SK-N-SH (cell line): ENCODE results near the gene EXD2. TPM values are rescaled to one million over a fixed set of nuclear protein-coding genes. Genes with fewer than 3 reads are reported as not detected.

Source experiments
- CTCF ChIA-PET: fragments of 300-600, 350-600 bp; formaldehyde crosslinking; extraction: SDS; loops from one replicate; lab custom pipeline; 2021; lab: Yijun Ruan, JAX
- POLR2A ChIA-PET: fragments of 350-600 bp; sonication (Branson Sonifier 250); formaldehyde crosslinking; extraction: SDS; loops from one replicate; lab custom pipeline; 2020; ENCODE audit warnings: antibody characterized with exemption, inconsistent platforms; lab: Yijun Ruan, JAX
- DNase-seq: peaks from one replicate; pipeline ENCODE4 v3.0.0; 2012
- H2AFZ ChIP-seq: fragments of 200-600 bp; sonication (generic); 2 replicates; pipeline ENCODE4 v1.8.1; 2016; ENCODE audit warnings: antibody characterized with exemption, mild to moderate bottlenecking, low read depth
- H3F3A ChIP-seq: fragments of 200-600 bp; sonication (generic); replicated peaks from 2 replicates; pipeline ENCODE3; 2016; ENCODE audit warnings: antibody characterized with exemption, mild to moderate bottlenecking; ENCODE audit not compliant: insufficient read depth
- H3K27ac ChIP-seq, 2 experiments: fragments of 200-500 bp in 1 of 2; fragments of 200-600 bp in 1 of 2; sonication (Bioruptor generic) in 1 of 2; sonication (generic), shearing (Covaris generic) in 1 of 2; 2 replicates each; pipeline versions ENCODE4 v1.5.1 to v1.6.1; 2014 to 2016; ENCODE audit warnings: low read depth in 2 of 2, inconsistent platforms in 1 of 2, low read length in 1 of 2, mild to moderate bottlenecking in 1 of 2, mixed read lengths in 1 of 2
- H3K27me3 ChIP-seq: fragments of 200-600 bp; sonication (generic), shearing (Covaris generic); 2 replicates; pipeline ENCODE4 v1.6.1; 2016; ENCODE audit warnings: mixed run types; ENCODE audit not compliant: insufficient read depth
- H3K36me3 ChIP-seq, 2 experiments: fragments of 200-500 bp in 1 of 2; fragments of 200-600 bp in 1 of 2; sonication (Bioruptor generic) in 1 of 2; sonication (generic) in 1 of 2; replicated peaks in 1 of 2; 2 replicates each; pipeline versions ENCODE3 to v1.5.1; 2014 to 2016; ENCODE audit warnings: low read length in 1 of 2, mild to moderate bottlenecking in 1 of 2; ENCODE audit not compliant: insufficient read depth in 2 of 2, control insufficient read depth in 1 of 2
- H3K4me1 ChIP-seq, 2 experiments: fragments of 200-500 bp in 1 of 2; fragments of 200-600 bp in 1 of 2; sonication (Bioruptor generic) in 1 of 2; sonication (generic), shearing (Covaris generic) in 1 of 2; 2 replicates each; pipeline versions ENCODE4 v1.5.1 to v1.6.1; 2014 to 2016; ENCODE audit warnings: low read depth in 1 of 2, low read length in 1 of 2, mixed run types in 1 of 2; ENCODE audit not compliant: insufficient read depth in 2 of 2, control insufficient read depth in 1 of 2
- H3K4me2 ChIP-seq: fragments of 200-600 bp; sonication (generic), shearing (Covaris generic); 2 replicates; pipeline ENCODE4 v1.6.1; 2017; ENCODE audit warnings: mixed run types
- H3K4me3 ChIP-seq, 2 experiments: fragments of 200-500 bp in 1 of 2; fragments of 200-600 bp in 1 of 2; sonication (Bioruptor generic) in 1 of 2; sonication (generic), shearing (Covaris generic) in 1 of 2; 2 replicates each; pipeline versions ENCODE4 v1.5.1 to v1.8.1; 2014 to 2016; ENCODE audit warnings: low read depth in 2 of 2, inconsistent platforms in 1 of 2, low read length in 1 of 2, mild to moderate bottlenecking in 1 of 2, mixed read lengths in 1 of 2, moderate library complexity in 1 of 2
- H3K79me2 ChIP-seq: fragments of 200-600 bp; sonication (generic); 2 replicates; pipeline ENCODE4 v1.8.1; 2017; ENCODE audit warnings: mild to moderate bottlenecking; ENCODE audit not compliant: insufficient read depth
- H3K9ac ChIP-seq: fragments of 200-600 bp; sonication (generic); 2 replicates; pipeline ENCODE4 v1.6.1; 2017; ENCODE audit warnings: mixed run types
- H3K9me2 ChIP-seq: fragments of 200-600 bp; sonication (generic); 2 replicates; pipeline ENCODE4 v1.6.1; 2017; ENCODE audit warnings: mixed run types
- H3K9me3 ChIP-seq: fragments of 200-600 bp; sonication (generic); 2 replicates; pipeline ENCODE4 v1.6.1; 2017; ENCODE audit warnings: mixed run types, mild to moderate bottlenecking, moderate library complexity
- H4K20me1 ChIP-seq: fragments of 200-600 bp; sonication (generic); 2 replicates; pipeline ENCODE4 v1.6.1; 2017; ENCODE audit warnings: mild to moderate bottlenecking, mixed run types; ENCODE audit not compliant: insufficient read depth
- EZH2phosphoT487 ChIP-seq: fragments of 200-600 bp; sonication (generic); IDR thresholded peaks from 2 replicates; pipeline ENCODE4 v1.6.1; 2017; ENCODE audit warnings: low read depth, mixed run types, mild to moderate bottlenecking, antibody characterized with exemption, moderate library complexity, borderline replicate concordance
- FOXM1 ChIP-seq: IDR thresholded peaks from 2 replicates; pipeline ENCODE4 v1.4.0; 2012; ENCODE audit warnings: low read depth, mild to moderate bottlenecking
- GATA2 ChIP-seq: sonication (generic); formaldehyde crosslinking; IDR thresholded peaks from 2 replicates; pipeline ENCODE4 v1.5.0; 2020; ENCODE audit warnings: mild to moderate bottlenecking, missing genetic modification reagents
- MXI1 ChIP-seq: IDR thresholded peaks from 2 replicates; pipeline ENCODE4 v1.6.1; 2012; ENCODE audit warnings: mild to moderate bottlenecking, low read depth, low read length, improper control_type of control experiment
- RAD21 ChIP-seq: IDR thresholded peaks from 2 replicates; pipeline ENCODE4 v1.6.1; 2012; ENCODE audit warnings: mild to moderate bottlenecking, low read length
- RFX5 ChIP-seq: IDR thresholded peaks from 2 replicates; pipeline ENCODE4 v1.6.1; 2012; ENCODE audit warnings: mild to moderate bottlenecking, improper control_type of control experiment, low read length
- YY1 ChIP-seq: IDR thresholded peaks from 2 replicates; pipeline ENCODE4 v1.4.0; 2012; ENCODE audit warnings: low read depth, mild to moderate bottlenecking
- WGBS: methylation state at CpG from one replicate; pipeline ENCODE4 v1.1.6; 2017; ENCODE audit warnings: low lambda C conversion rate; 5-methylcytosine and 5-hydroxymethylcytosine counted together
- polyA plus RNA-seq, 3 experiments: library from polyadenylated mRNA; depleted of rRNA; stranded (reverse); fragments of >200 nt; gene quantifications; 2 replicates each; pipeline ENCODE4 v1.2.3, GENCODE V29; 2012
- TF ChIP-seq, protein P1 (sequence below): fragments of 200-600 bp; sonication (generic); IDR thresholded peaks from 2 replicates; pipeline ENCODE4 v1.6.1; 2017; ENCODE audit warnings: antibody characterized with exemption, mild to moderate bottlenecking, moderate library complexity
- TF ChIP-seq, protein P2 (sequence below): IDR thresholded peaks from 2 replicates; pipeline ENCODE4 v1.4.0; 2012; ENCODE audit warnings: low read depth

EXD2 gene
- polyA plus RNA-seq, 1 of the 3 experiments (the other 2 are of a cell fraction), result 15.1 TPM

DNA sequence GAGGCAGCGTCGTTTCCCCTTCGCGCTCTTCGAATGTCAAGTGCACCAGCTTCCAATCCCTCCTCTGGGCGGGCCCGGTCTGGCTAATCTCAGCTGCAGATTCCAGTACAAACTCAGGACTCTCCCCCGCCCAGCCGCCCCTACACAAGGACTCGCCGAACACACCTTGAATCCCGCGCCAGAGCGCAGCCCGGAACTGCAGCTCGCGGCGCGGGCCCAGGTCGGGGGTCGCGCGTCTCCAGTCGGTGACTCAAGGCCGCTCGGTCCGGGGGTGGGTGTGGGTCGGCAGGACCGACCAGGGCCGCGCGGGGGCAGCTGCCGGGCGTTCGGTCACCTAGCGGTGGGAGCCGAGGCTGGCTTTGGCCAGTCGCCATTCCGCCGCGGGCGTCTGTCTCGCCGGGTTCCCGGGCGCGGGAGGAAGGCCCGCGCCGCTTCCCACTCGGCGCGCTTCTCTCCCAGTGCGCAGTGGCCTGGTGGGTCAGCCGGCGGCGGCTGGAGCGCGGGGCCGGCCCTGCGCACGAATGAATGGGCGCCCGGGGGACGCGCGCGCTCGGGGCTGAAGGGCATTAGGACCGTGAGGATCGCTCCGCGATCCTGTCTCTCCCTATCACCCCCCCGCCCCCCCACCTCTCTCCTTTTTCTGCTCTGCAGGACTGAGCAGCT lies 68.4 kb downstream of the EXD2 start, which contains the start of gene GALNT16:
TSS of gene GALNT16 (plus strand) at position 632 of the 663 bp plus-strand sequence. CDS start 133 bp downstream, outside the sequence.
- Histone ChIP-seq H3K79me2 (no peaks in the 10 kb centered on the region), H3K4me2 (peak within 1 kb of the TSS; percentile 96), H3K9me2 (no peaks in the 10 kb centered on the region), H3K27me3 (no peaks in the 10 kb centered on the region), H3K4me1 (peaks cover 13 to 33% of the 10 kb centered on the region in 2 experiments; a peak in 2 of 4 replicates), H3K4me3 (peak within 1 kb of the TSS; percentile 68 to 71), H3K27ac (no peak within 1 kb of the TSS), H3K9ac (peak within 1 kb of the TSS; percentile 30; the same call in 1 of the 2 replicates), H3F3A (peaks cover 12% of the 10 kb centered on the region), H4K20me1 (0 out of 2 replicates have a peak, but pooled peaks cover 4% of the 10 kb centered on the region), H3K36me3 (no peaks in the 10 kb centered on the region), H3K9me3 (no peaks in the 10 kb centered on the region), H2AFZ (peak within 1 kb of the TSS; percentile 87)
- CTCF ChIA-PET, result interaction anchor here (0.7 to 5.2 kb wide), 20 partner anchors 12 to 203 kb away, joined by 3 to 44 read pairs (median 4); no protein-coding TSS in a partner anchor
- POLR2A ChIA-PET, result interaction anchor here (0.6 kb wide), 1 partner anchor 134 kb away, joined by 4 read pairs; no protein-coding TSS in a partner anchor
- WGBS, result 14% methylated on average over 32 of the region's 74 CpGs
- no peak for TF ChIP-seq YY1
- TF ChIP-seq RAD21, result peak; percentile 14; the same call in 1 of the 2 replicates
- TF ChIP-seq, protein P1, sequence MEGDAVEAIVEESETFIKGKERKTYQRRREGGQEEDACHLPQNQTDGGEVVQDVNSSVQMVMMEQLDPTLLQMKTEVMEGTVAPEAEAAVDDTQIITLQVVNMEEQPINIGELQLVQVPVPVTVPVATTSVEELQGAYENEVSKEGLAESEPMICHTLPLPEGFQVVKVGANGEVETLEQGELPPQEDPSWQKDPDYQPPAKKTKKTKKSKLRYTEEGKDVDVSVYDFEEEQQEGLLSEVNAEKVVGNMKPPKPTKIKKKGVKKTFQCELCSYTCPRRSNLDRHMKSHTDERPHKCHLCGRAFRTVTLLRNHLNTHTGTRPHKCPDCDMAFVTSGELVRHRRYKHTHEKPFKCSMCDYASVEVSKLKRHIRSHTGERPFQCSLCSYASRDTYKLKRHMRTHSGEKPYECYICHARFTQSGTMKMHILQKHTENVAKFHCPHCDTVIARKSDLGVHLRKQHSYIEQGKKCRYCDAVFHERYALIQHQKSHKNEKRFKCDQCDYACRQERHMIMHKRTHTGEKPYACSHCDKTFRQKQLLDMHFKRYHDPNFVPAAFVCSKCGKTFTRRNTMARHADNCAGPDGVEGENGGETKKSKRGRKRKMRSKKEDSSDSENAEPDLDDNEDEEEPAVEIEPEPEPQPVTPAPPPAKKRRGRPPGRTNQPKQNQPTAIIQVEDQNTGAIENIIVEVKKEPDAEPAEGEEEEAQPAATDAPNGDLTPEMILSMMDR, result peak; percentile 50
- TF ChIP-seq GATA2 (CRISPR knock-in tag), result no peak
- DNase-seq, result peak; percentile 92

DNA sequence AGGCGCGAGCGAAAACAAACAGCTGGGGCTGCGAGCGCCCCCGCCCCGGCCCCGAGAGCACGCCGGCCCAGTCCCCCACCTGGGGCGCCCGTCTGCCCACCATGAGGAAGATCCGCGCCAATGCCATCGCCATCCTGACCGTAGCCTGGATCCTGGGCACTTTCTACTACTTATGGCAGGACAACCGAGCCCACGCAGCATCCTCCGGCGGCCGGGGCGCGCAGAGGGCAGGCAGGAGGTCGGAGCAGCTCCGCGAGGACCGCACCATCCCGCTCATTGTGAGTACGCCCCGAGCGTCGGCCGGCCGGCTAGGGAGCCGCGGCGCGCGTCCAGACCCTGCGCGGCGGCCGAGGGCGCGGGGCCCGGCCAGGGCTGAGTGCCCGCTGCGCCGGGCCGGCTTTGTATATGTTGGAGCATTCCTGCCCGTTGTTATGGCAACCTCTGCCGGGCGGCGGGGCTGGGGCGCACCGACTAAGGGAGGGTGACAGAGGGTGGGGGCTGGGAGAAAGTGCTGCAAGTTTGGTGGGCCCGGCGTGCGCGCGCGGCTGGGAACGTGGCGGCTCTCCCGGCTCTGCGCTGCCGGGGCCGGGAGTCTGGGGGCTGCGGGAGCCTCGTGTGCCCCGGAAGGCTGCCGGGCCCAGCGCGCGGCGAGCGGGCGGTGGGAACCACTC lies 69.0 kb downstream of the EXD2 start:
- DNase-seq, result peak; percentile 78
- Histone ChIP-seq H2AFZ (peak overlapping the region; percentile 87), H3K9me3 (no peaks in the 10 kb centered on the region), H3F3A (peaks cover 12% of the 10 kb centered on the region), H4K20me1 (0 out of 2 replicates have a peak, but pooled peaks cover 4% of the 10 kb centered on the region), H3K4me2 (peak overlapping the region; percentile 96), H3K4me3 (peak overlapping the region; percentile 68 to 71), H3K27me3 (no peaks in the 10 kb centered on the region), H3K36me3 (no peaks in the 10 kb centered on the region), H3K9ac (peak overlapping the region; percentile 30; the same call in 1 of the 2 replicates), H3K27ac (no peak overlapping the region), H3K4me1 (peaks cover 13 to 33% of the 10 kb centered on the region in 2 experiments; a peak in 2 of 4 replicates), H3K79me2 (no peaks in the 10 kb centered on the region), H3K9me2 (no peaks in the 10 kb centered on the region)
- TF ChIP-seq RFX5, result no peak
- TF ChIP-seq MXI1, result 0 out of 2 replicates have a peak, but pooled peaks have one; percentile 48
- TF ChIP-seq, protein P2, sequence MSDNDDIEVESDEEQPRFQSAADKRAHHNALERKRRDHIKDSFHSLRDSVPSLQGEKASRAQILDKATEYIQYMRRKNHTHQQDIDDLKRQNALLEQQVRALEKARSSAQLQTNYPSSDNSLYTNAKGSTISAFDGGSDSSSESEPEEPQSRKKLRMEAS, result no peak
- TF ChIP-seq GATA2 (CRISPR knock-in tag), result no peak
- no peak for TF ChIP-seq EZH2phosphoT487
- no peak for TF ChIP-seq FOXM1
- POLR2A ChIA-PET, result interaction anchor here (0.6 kb wide), 1 partner anchor 133 kb away, joined by 4 read pairs; no protein-coding TSS in a partner anchor
- CTCF ChIA-PET, result interaction anchor here (0.5 to 5.2 kb wide), 31 partner anchors 10 to 389 kb away, joined by 3 to 44 read pairs (median 5); no protein-coding TSS in a partner anchor
- WGBS, result 0% methylated on average over 15 of the region's 78 CpGs
